GM12878 (cell line): ENCODE results near the gene IL4. TPM values are rescaled to one million over a fixed set of nuclear protein-coding genes. Genes with fewer than 3 reads are reported as not detected.

Source experiments
- BHLHE40 ChIP-seq, 2 experiments: fragments of 450-650 bp in 1 of 2; IDR thresholded peaks; 2 replicates each; pipeline ENCODE4 v1.6.1; 2011 to 2017; ENCODE audit warnings: low read depth in 2 of 2, borderline replicate concordance in 1 of 2, improper control_type of control experiment in 1 of 2, low read length in 1 of 2, mild to moderate bottlenecking in 1 of 2
- EGR1 ChIP-seq, 2 experiments: IDR thresholded peaks; 1 replicate in 1 of 2; 2 replicates in 1 of 2; pipeline ENCODE4 v1.6.1; 2011 to 2012; ENCODE audit warnings: low read depth in 2 of 2, low read length in 2 of 2, borderline replicate concordance in 1 of 2, mild to moderate bottlenecking in 1 of 2, moderate library complexity in 1 of 2
- RCOR1 ChIP-seq: conservative IDR thresholded peaks from 2 replicates; pipeline ENCODE4 v1.6.1; 2012; ENCODE audit warnings: low read depth, low read length, improper control_type of control experiment
- RUNX3 ChIP-seq: IDR thresholded peaks from 2 replicates; pipeline ENCODE4 v1.6.1; 2012; ENCODE audit warnings: low read length, inconsistent platforms
- TCF3 ChIP-seq: IDR thresholded peaks from 2 replicates; pipeline ENCODE4 v1.6.1; 2012; ENCODE audit warnings: low read depth, mild to moderate bottlenecking, low read length, borderline replicate concordance; ENCODE audit not compliant: insufficient read depth
- ZNF217 ChIP-seq: fragments of 450-650 bp; IDR thresholded peaks from 2 replicates; pipeline ENCODE4 v1.6.1; 2017; ENCODE audit warnings: antibody characterized with exemption, mild to moderate bottlenecking
- polyA plus RNA-seq, 11 experiments: library from polyadenylated mRNA; depleted of rRNA in 4 of 11; unstranded in 6 of 11; stranded (reverse) in 5 of 11; fragments of >200 nt; fragmentation: Nextera tagmentation in 4 of 11; fragmentation: Illumina TruSeq in 1 of 11; extraction: Ambion mirVana in 4 of 11; extraction: Trizol in 1 of 11; gene quantifications; 1 replicate in 1 of 11; 2 replicates in 10 of 11; pipeline versions ENCODE4 v1.2.1 to v1.2.3, GENCODE V29; 2011 to 2016; ENCODE audit warnings: inconsistent platforms in 2 of 11, missing spikeins in 2 of 11, low read depth in 1 of 11
- total RNA-seq, 4 experiments: library from RNA; depleted of rRNA in 3 of 4; stranded (reverse); fragments of >200 nt in 3 of 4; fragmentation: Illumina TruSeq in 1 of 4; extraction: Trizol in 1 of 4; gene quantifications; 2 replicates each; pipeline versions ENCODE4 v1.2.1 to v1.2.3, GENCODE V29; 2013 to 2021
- TF ChIP-seq, protein P1 (sequence below): fragments of 450-650 bp; IDR thresholded peaks from 2 replicates; pipeline ENCODE4 v1.6.1; 2017; ENCODE audit warnings: mild to moderate bottlenecking, moderate library complexity
- TF ChIP-seq, protein P2 (sequence below): IDR thresholded peaks from 2 replicates; pipeline ENCODE4 v1.6.1; 2012; ENCODE audit warnings: low read depth, low read length, improper control_type of control experiment
- TF ChIP-seq, protein P3 (sequence below): fragments of 450-650 bp; IDR thresholded peaks from 2 replicates; pipeline ENCODE4 v1.6.1; 2017; ENCODE audit warnings: mild to moderate bottlenecking
- TF ChIP-seq, protein P4 (sequence below): IDR thresholded peaks from 2 replicates; pipeline ENCODE4 v1.6.1; 2012; ENCODE audit warnings: improper control_type of control experiment, low read depth, low read length; ENCODE audit not compliant: insufficient replicate concordance
- TF ChIP-seq, protein P5 (sequence below): IDR thresholded peaks from 2 replicates; pipeline ENCODE4 v1.6.1; 2012; ENCODE audit warnings: low read depth, low read length, improper control_type of control experiment

The IL4 gene
- total and polyA plus RNA-seq, 10 of the 15 experiments (the other 5 are each of a cell fraction or from before 2014, with no cell fraction given) = 0.20 to 0.80 (median 0.50) TPM; not detected in 7

DNA sequence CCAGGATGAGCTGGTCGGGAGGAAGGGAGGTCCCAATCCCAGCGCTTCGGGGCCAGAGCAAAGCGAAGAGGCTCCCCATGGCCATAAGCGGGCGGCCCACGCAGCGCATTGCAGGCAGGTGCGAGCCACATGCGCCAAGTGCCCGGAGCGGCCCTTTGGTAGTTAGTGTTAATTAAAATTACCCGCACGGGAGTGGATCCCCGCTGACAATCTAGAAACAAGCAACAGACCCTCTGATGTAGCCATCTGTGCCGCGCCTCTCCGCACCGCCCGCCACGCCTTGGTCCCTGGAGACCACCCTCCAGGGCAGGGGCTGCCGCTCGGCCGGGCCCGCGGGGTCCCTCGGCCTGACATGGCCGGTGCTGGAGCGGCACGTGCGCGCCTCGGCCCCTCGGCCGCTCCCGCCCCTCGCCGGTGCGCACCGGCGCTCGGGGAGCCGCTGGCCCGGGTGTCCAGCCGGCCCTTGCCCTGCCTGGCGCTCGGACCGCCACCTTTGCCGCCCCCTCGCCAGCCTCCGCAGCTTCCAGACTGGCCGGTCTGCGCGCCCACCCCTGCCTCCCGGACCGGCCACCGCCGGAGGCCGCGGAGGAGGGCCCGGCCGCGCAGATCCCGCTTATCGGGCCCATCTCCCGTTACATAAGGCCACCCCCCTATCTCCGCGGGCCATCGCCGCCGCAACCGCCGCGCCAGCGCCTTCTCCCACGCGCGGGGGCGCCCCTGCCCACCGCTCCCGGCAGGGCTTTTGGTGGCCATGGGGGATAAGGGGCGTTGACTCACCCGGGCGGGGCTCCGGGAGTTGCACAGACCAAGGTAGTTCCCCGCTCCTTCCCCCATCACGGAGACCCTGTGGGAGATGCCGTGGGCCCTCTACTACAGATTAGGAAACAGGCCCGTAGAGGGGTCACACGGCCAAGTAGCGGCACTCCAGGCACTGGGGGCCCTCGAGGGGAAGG lies 17.7 kb upstream of the IL4 start (continued):
- TF ChIP-seq, protein P1, sequence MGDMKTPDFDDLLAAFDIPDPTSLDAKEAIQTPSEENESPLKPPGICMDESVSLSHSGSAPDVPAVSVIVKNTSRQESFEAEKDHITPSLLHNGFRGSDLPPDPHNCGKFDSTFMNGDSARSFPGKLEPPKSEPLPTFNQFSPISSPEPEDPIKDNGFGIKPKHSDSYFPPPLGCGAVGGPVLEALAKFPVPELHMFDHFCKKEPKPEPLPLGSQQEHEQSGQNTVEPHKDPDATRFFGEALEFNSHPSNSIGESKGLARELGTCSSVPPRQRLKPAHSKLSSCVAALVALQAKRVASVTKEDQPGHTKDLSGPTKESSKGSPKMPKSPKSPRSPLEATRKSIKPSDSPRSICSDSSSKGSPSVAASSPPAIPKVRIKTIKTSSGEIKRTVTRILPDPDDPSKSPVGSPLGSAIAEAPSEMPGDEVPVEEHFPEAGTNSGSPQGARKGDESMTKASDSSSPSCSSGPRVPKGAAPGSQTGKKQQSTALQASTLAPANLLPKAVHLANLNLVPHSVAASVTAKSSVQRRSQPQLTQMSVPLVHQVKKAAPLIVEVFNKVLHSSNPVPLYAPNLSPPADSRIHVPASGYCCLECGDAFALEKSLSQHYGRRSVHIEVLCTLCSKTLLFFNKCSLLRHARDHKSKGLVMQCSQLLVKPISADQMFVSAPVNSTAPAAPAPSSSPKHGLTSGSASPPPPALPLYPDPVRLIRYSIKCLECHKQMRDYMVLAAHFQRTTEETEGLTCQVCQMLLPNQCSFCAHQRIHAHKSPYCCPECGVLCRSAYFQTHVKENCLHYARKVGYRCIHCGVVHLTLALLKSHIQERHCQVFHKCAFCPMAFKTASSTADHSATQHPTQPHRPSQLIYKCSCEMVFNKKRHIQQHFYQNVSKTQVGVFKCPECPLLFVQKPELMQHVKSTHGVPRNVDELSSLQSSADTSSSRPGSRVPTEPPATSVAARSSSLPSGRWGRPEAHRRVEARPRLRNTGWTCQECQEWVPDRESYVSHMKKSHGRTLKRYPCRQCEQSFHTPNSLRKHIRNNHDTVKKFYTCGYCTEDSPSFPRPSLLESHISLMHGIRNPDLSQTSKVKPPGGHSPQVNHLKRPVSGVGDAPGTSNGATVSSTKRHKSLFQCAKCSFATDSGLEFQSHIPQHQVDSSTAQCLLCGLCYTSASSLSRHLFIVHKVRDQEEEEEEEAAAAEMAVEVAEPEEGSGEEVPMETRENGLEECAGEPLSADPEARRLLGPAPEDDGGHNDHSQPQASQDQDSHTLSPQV = no peak
- TF ChIP-seq RCOR1 = no peak
- TF ChIP-seq, protein P2, sequence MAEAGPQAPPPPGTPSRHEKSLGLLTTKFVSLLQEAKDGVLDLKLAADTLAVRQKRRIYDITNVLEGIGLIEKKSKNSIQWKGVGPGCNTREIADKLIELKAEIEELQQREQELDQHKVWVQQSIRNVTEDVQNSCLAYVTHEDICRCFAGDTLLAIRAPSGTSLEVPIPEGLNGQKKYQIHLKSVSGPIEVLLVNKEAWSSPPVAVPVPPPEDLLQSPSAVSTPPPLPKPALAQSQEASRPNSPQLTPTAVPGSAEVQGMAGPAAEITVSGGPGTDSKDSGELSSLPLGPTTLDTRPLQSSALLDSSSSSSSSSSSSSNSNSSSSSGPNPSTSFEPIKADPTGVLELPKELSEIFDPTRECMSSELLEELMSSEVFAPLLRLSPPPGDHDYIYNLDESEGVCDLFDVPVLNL = no peak
- TF ChIP-seq, protein P3, sequence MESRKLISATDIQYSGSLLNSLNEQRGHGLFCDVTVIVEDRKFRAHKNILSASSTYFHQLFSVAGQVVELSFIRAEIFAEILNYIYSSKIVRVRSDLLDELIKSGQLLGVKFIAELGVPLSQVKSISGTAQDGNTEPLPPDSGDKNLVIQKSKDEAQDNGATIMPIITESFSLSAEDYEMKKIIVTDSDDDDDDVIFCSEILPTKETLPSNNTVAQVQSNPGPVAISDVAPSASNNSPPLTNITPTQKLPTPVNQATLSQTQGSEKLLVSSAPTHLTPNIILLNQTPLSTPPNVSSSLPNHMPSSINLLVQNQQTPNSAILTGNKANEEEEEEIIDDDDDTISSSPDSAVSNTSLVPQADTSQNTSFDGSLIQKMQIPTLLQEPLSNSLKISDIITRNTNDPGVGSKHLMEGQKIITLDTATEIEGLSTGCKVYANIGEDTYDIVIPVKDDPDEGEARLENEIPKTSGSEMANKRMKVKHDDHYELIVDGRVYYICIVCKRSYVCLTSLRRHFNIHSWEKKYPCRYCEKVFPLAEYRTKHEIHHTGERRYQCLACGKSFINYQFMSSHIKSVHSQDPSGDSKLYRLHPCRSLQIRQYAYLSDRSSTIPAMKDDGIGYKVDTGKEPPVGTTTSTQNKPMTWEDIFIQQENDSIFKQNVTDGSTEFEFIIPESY = no peak
- peak; percentile 74 to 94 for TF ChIP-seq BHLHE40 (IDR thresholded peaks at IDR 0.05; ENCODE audit: borderline replicate concordance in 1 of 2, low read depth in 2 of 2, low read length in 1 of 2)
- TF ChIP-seq ZNF217 = peak; percentile 26; the same call in 1 of the 2 replicates
- TF ChIP-seq TCF3 = no peak
- TF ChIP-seq EGR1 (IDR thresholded peaks at IDR 0.05; ENCODE audit: borderline replicate concordance in 1 of 2, low read depth in 2 of 2, low read length in 2 of 2) = peak in 1 of 2 experiments; percentile 64; a peak in 2 of 3 replicates
- TF ChIP-seq, protein P4, sequence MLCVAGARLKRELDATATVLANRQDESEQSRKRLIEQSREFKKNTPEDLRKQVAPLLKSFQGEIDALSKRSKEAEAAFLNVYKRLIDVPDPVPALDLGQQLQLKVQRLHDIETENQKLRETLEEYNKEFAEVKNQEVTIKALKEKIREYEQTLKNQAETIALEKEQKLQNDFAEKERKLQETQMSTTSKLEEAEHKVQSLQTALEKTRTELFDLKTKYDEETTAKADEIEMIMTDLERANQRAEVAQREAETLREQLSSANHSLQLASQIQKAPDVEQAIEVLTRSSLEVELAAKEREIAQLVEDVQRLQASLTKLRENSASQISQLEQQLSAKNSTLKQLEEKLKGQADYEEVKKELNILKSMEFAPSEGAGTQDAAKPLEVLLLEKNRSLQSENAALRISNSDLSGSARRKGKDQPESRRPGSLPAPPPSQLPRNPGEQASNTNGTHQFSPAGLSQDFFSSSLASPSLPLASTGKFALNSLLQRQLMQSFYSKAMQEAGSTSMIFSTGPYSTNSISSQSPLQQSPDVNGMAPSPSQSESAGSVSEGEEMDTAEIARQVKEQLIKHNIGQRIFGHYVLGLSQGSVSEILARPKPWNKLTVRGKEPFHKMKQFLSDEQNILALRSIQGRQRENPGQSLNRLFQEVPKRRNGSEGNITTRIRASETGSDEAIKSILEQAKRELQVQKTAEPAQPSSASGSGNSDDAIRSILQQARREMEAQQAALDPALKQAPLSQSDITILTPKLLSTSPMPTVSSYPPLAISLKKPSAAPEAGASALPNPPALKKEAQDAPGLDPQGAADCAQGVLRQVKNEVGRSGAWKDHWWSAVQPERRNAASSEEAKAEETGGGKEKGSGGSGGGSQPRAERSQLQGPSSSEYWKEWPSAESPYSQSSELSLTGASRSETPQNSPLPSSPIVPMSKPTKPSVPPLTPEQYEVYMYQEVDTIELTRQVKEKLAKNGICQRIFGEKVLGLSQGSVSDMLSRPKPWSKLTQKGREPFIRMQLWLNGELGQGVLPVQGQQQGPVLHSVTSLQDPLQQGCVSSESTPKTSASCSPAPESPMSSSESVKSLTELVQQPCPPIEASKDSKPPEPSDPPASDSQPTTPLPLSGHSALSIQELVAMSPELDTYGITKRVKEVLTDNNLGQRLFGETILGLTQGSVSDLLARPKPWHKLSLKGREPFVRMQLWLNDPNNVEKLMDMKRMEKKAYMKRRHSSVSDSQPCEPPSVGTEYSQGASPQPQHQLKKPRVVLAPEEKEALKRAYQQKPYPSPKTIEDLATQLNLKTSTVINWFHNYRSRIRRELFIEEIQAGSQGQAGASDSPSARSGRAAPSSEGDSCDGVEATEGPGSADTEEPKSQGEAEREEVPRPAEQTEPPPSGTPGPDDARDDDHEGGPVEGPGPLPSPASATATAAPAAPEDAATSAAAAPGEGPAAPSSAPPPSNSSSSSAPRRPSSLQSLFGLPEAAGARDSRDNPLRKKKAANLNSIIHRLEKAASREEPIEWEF = no peak
- TF ChIP-seq RUNX3 = no peak
- TF ChIP-seq, protein P5, sequence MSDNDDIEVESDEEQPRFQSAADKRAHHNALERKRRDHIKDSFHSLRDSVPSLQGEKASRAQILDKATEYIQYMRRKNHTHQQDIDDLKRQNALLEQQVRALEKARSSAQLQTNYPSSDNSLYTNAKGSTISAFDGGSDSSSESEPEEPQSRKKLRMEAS = no peak
